ENCODE measurements around the gene DNM3. TPM values are rescaled to one million over a fixed set of nuclear protein-coding genes. Genes with fewer than 3 reads are reported as not detected.

The DNM3 gene
- total RNA-seq, 1 experiment from 2014 or later, result 2.7 TPM

DNA sequence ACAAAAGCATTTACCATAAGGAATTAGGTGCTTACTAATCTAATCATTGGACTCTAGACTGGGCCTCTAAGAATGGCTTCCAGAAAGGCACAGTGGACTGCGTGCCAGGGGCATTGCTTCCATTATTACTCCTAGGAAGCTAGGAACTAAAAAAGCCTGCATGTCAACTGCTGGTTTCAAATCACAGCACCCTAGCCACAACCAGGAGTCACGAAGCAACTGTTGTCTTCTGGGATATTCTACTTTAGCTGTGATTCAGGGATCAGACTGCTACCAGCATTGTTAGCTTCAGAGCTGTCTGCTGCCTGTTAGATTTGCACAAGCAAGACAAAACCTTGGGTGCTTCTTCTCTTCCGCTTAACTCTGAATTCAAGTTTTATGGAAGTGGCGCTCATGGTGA is 38.3 kb downstream of the DNM3 start:
- H2AK5ac ChIP-seq (ENCODE audit: insufficient read length, low read length), result no peak overlapping the region
- H3K23me2 ChIP-seq (ENCODE audit: insufficient read length, low read depth, low read length, poor library complexity, severe bottlenecking), result no peaks in the 10 kb centered on the region
- no peak overlapping the region for H2BK20ac ChIP-seq (ENCODE audit: low read depth, low read length, poor library complexity, severe bottlenecking)
- no peaks in the 10 kb centered on the region for H3K79me2 ChIP-seq (ENCODE audit: insufficient read depth, low read length)
- H4K5ac ChIP-seq (ENCODE audit: insufficient read length, low read depth, low read length), result no peak overlapping the region
- H3K56ac ChIP-seq (ENCODE audit: insufficient read length, low read depth, low read length), result no peak overlapping the region
- peaks cover 7 to 9% of the 10 kb centered on the region in 2 experiments for H3K4me1 Mint-ChIP-seq
- H3K4me2 ChIP-seq (ENCODE audit: insufficient read depth, insufficient read length, low read length), result no peak overlapping the region
- no peak overlapping the region for H2BK15ac ChIP-seq (ENCODE audit: low read depth, low read length)
- TF ChIP-seq, protein P1, sequence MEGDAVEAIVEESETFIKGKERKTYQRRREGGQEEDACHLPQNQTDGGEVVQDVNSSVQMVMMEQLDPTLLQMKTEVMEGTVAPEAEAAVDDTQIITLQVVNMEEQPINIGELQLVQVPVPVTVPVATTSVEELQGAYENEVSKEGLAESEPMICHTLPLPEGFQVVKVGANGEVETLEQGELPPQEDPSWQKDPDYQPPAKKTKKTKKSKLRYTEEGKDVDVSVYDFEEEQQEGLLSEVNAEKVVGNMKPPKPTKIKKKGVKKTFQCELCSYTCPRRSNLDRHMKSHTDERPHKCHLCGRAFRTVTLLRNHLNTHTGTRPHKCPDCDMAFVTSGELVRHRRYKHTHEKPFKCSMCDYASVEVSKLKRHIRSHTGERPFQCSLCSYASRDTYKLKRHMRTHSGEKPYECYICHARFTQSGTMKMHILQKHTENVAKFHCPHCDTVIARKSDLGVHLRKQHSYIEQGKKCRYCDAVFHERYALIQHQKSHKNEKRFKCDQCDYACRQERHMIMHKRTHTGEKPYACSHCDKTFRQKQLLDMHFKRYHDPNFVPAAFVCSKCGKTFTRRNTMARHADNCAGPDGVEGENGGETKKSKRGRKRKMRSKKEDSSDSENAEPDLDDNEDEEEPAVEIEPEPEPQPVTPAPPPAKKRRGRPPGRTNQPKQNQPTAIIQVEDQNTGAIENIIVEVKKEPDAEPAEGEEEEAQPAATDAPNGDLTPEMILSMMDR (conservative IDR thresholded peaks at IDR 0.05), result no peak
- no peak overlapping the region for H2BK120ac ChIP-seq (ENCODE audit: low read depth, low read length, poor library complexity, severe bottlenecking)
- no peak overlapping the region for H2BK5ac ChIP-seq (ENCODE audit: insufficient read length, low read length)
- H3K9ac ChIP-seq (ENCODE audit: extremely low read depth, insufficient read length, low read length), result no peak overlapping the region
- no peaks in the 10 kb centered on the region for H3K27me3 Mint-ChIP-seq (ENCODE audit: low read depth)
- no peak overlapping the region for H3K18ac ChIP-seq (ENCODE audit: insufficient read length, low read depth, low read length)
- no peak overlapping the region for H3K4ac ChIP-seq (ENCODE audit: low read depth, low read length)
- no peak for DNase-seq
- H3K9me3 Mint-ChIP-seq, result no peaks in the 10 kb centered on the region
- H3T11ph ChIP-seq (ENCODE audit: low read length), result no peak overlapping the region
- no peak overlapping the region for H3K14ac ChIP-seq (ENCODE audit: insufficient read depth, low read length)
- H2BK12ac ChIP-seq (ENCODE audit: insufficient read length, low read depth, low read length), result no peak overlapping the region
- WGBS (ENCODE audit: extremely low coverage, insufficient read length, low lambda C conversion rate), result no CpG with 5 or more reads among the region's 4 CpGs
- H3K27ac ChIP-seq (ENCODE audit: insufficient read length, low read depth, low read length), result no peak overlapping the region
- no peaks in the 10 kb centered on the region for H3K27me3 ChIP-seq (ENCODE audit: insufficient read depth, low read length)
- no peak overlapping the region for H3K27ac Mint-ChIP-seq
- no peaks in the 10 kb centered on the region for H3K4me1 ChIP-seq (ENCODE audit: insufficient read depth, low read length)
- no peak overlapping the region for H3K23ac ChIP-seq (ENCODE audit: insufficient read length, low read depth, low read length)
- no peaks in the 10 kb centered on the region for H3K9me3 ChIP-seq (ENCODE audit: control insufficient read depth, low read depth, low read length)
- H4K91ac ChIP-seq (ENCODE audit: insufficient read length, low read depth, low read length), result no peak overlapping the region
- no peak overlapping the region for H3K4me3 Mint-ChIP-seq
- H3K79me1 ChIP-seq (ENCODE audit: insufficient read depth, low read depth, low read length, poor library complexity, severe bottlenecking), result no peaks in the 10 kb centered on the region
- no peaks in the 10 kb centered on the region for H3K36me3 Mint-ChIP-seq (ENCODE audit: insufficient read depth in 1 of 3, low read depth in 3 of 3)
- no peak overlapping the region for H2AFZ ChIP-seq (ENCODE audit: low read length)
- H4K8ac ChIP-seq (replicated peaks; ENCODE audit: insufficient read length, low read depth, low read length), result no peak overlapping the region
- no peaks in the 10 kb centered on the region for H4K20me1 ChIP-seq (ENCODE audit: control insufficient read depth, insufficient read depth, insufficient read length)
